Measurements from ENCODE around the gene FCER2.

The FCER2 gene

DNA sequence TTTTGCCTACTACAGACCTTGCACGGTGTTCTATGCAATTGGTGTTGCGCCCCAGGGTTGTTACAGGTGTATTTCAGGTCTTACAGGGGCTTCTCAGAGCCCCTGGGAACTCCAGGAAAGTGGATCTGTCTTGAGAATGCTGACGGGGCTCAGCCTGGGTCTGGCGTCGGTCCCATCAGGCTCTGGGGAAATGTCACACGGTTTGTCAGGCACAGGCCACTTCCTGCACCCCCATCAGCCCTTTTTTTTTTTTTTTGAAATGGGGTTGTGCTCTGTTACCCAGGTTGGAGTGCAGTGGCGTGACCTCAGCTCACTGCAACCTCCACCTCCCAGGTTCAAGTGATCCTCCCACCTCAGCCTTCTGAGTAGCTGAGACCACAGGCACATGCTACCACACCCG lies 16.7 kb upstream of the FCER2 start:
- H3K4me3 Mint-ChIP-seq: peak overlapping the region in 1 of 2 donors; percentile 29
- DNase-seq (no peak), ATAC-seq (peak; percentile 35)
- H3K9me3 Mint-ChIP-seq: peaks cover 0 to 7% of the 10 kb centered on the region in 2 donors
- H3K27me3 Mint-ChIP-seq: no peaks in the 10 kb centered on the region
- peaks cover 35% of the 10 kb centered on the region for H3K4me1 Mint-ChIP-seq
- H3K27ac Mint-ChIP-seq: no peak overlapping the region

DNA sequence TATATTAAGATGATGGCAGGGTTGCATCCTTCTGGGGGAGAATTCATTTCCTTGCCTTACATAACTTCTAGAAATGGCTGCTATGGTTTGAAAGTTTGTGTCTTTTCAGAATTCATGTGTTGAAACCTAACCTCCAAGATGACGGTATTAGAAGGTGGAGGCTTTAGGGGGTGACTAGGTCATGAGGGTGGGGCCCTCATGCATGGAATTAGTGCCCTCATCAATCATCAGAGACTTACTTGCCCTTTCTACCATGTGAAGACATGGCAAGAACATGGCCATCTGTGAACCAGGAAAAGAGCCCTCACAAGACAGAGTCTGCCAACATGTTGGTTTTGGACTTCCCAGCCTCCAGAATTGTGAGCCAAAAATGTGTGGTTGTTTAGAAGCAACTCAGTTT lies 14.8 kb upstream of the FCER2 start:
- Mint-ChIP-seq H3K4me1 (peaks cover 40% of the 10 kb centered on the region), H3K4me3 (no peak overlapping the region), H3K27me3 (no peaks in the 10 kb centered on the region), H3K9me3 (peaks cover 0 to 7% of the 10 kb centered on the region in 2 donors), H3K27ac (no peak overlapping the region)
- no peak for DNase-seq
- no peak for ATAC-seq

DNA sequence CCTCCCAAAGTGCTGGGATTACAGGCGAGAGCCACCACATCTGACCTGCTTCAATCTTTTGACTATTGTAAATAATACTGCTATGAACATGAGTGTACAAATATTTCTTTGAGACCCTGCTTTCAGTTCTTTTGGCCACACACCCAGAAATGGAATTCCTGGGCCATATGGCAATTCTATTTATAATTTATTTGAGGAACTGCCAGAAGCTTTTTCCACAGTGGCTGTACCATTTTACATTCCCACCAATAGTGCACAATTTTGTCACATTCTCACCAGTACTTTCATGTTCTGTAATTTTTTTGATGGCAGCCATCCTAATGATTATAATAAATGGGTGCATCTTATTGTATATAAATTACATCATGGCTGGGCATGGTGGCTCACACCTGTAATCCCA lies 13.7 kb upstream of the FCER2 start:
- no peak overlapping the region for H3K27ac Mint-ChIP-seq
- ATAC-seq: no peak

GRCh38 chr19:7710616-7711015 lies 8.7 kb upstream of the FCER2 start:
- Mint-ChIP-seq H3K4me3 (no peak overlapping the region), H3K4me1 (peaks cover 61% of the 10 kb centered on the region), H3K27me3 (no peaks in the 10 kb centered on the region), H3K27ac (no peak overlapping the region), H3K9me3 (no peaks in the 10 kb centered on the region)
- no peak for ATAC-seq
- no peak for DNase-seq

More for the DNA sequence above, 13.7 kb upstream of the FCER2 start:
- Mint-ChIP-seq H3K4me3 (no peak overlapping the region), H3K9me3 (peaks cover 0 to 7% of the 10 kb centered on the region in 2 donors), H3K4me1 (peaks cover 43% of the 10 kb centered on the region), H3K27me3 (no peaks in the 10 kb centered on the region)
- no peak for DNase-seq

DNA sequence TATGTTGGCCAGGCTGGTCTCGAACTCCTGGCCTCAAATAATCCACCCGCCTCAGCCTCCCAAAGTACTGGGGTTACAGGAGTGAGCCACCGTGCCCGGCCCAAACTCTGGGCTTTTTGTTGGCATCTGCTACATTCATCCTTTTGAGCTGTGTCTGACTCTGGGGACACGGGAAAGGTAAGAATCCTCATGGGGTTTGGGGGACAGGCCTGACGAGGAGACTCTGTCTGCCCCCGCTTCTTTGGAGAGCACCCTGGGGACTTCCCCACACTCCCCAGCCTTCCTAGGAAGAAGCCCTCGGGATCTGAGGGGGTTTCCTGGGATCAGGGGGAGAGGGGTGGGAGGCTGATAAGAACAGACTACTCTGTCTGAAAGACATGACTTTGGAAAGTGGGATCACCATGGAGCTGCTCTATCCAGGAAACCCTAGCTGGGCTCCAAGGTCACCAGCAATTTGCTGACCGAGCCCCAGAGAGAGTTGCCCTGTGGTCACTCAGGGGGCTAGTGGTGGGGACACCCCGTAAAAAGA lies 8.1 kb upstream of the FCER2 start:
- no peaks in the 10 kb centered on the region for H3K9me3 Mint-ChIP-seq
- H3K4me3 Mint-ChIP-seq: no peak overlapping the region
- ATAC-seq (no peak), DNase-seq (no peak)
- no peak overlapping the region for H3K27ac Mint-ChIP-seq
- peaks cover 62% of the 10 kb centered on the region for H3K4me1 Mint-ChIP-seq
- no peaks in the 10 kb centered on the region for H3K27me3 Mint-ChIP-seq

DNA sequence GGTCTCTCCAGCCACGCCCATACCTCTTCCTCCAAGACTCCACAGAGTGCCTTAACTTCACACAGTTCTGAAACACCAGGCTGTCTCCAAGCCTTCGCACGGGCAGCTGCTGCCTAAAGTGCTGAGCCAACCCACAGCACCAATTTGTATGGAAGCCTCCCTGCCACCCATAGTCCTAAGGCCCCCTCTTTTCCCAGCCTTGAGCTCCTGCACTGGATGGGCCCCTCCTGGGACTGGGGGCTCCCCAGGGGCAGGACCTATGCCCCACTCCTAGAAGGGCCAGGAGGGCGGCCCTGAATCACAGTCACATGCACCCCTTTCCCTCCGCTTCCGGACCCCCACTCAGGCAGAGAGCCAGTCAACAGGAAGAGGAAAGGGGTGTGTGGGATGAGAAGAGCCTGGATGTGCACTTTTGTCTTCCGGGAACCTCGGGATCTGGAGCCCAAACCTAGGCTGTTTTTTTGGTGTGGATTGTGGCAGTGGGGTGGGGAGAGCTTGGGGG lies 5.1 kb upstream of the FCER2 start:
- Mint-ChIP-seq H3K27me3 (peaks cover 10% of the 10 kb centered on the region), H3K27ac (peak overlapping the region in 1 of 2 donors; percentile 84), H3K9me3 (no peaks in the 10 kb centered on the region), H3K4me3 (peak overlapping the region; percentile 1 to 57), H3K4me1 (peaks cover 74% of the 10 kb centered on the region)
- ATAC-seq: no peak
- DNase-seq: no peak

DNA sequence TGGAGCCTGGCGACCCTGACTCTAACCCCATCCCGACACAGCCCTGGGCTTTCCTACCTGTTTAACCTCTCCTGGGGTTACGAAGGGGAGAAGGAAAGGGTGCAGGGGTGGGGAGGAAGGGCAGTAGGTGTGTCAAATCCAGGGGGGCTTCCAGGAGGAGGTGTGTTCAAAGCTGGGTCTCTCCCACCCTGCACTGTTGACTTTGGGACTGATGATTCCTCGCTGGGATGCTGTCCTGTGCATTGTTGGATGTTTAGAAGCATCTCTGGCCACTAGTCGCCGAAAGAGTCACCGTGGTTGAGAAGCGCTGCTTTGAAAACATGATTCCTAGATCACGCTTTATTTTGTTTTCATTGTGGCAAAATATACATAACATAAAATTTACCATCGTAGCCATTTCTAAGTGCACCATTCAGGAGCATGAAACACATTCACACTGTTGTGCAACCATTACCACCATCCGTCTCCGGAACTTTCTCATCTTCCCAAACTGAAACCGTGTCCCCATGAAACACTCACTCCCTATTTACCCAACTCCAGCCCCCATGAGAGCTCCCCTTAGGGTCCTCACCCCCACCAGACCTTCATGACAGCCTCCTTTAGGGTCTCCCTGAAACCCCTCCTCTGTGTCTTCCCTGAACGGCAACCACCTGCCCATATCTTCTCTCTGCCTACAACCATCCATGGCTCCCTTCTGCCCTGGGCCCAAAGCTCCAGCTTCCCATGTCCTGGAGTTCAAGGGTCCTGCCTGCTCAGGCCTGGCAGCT lies 4.4 kb upstream of the FCER2 start:
- Mint-ChIP-seq H3K4me3 (peak overlapping the region; percentile 59 to 72), H3K27ac (peak overlapping the region; percentile 10 to 56), H3K9me3 (no peaks in the 10 kb centered on the region), H3K4me1 (peaks cover 78% of the 10 kb centered on the region), H3K27me3 (peaks cover 10% of the 10 kb centered on the region)
- DNase-seq (no peak), ATAC-seq (no peak)

GRCh38 chr19:7705387-7706187 lies 3.7 kb upstream of the FCER2 start:
- H3K4me3 Mint-ChIP-seq: peak overlapping the region; percentile 59 to 72
- peak overlapping the region; percentile 35 to 56 for H3K27ac Mint-ChIP-seq
- DNase-seq (peak; percentile 77 to 85), ATAC-seq (peak; percentile 97)
- no peaks in the 10 kb centered on the region for H3K9me3 Mint-ChIP-seq
- peaks cover 75% of the 10 kb centered on the region for H3K4me1 Mint-ChIP-seq
- peaks cover 10% of the 10 kb centered on the region for H3K27me3 Mint-ChIP-seq

DNA sequence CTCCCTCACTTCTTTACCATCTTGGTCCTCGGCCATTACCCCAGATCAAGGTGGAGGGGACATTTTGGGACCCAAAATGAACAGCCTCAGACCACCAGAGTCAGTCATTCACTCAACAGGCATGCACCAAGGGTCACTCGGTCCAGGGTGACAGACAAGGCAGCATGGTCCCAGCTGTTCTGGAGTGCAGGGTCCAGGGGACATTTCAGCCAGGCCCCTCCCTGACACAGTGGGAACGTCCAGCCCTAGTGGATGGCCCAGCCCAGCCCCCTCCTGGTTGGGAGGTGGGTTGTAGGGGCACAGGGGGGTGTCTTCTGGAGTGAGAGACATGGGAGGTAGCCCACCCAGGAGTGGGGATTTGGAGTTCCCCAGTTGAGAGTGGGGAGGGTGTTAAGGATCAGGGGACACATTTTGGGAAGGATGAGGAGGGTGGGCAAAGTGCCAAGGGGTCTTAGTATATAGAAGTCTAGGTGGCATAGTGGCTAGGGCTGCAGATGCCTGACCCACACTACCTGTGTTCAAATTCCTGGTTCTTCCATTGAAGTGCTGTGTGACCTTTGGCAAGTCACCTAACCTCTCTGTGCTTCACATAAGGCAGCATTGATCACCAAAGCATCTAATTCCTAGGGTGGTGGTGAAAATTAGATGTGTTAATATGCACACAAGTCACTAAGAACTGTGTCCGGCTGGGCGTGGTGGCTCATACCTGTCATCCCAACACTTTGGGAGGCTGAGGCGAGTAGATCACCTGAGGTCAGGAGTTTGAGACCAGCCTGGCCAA lies 2.5 kb upstream of the FCER2 start:
- DNase-seq: no peak
- peaks cover 78% of the 10 kb centered on the region for H3K4me1 Mint-ChIP-seq
- no peak for ATAC-seq
- H3K27ac Mint-ChIP-seq: no peak overlapping the region
- no peak overlapping the region for H3K4me3 Mint-ChIP-seq
- H3K9me3 Mint-ChIP-seq: no peaks in the 10 kb centered on the region
- peaks cover 10% of the 10 kb centered on the region for H3K27me3 Mint-ChIP-seq

- no peak overlapping the region for H3K4me3 Mint-ChIP-seq
Measured at GRCh38 chr19:7703332-7703731, 1.4 kb upstream of the FCER2 start.

DNA sequence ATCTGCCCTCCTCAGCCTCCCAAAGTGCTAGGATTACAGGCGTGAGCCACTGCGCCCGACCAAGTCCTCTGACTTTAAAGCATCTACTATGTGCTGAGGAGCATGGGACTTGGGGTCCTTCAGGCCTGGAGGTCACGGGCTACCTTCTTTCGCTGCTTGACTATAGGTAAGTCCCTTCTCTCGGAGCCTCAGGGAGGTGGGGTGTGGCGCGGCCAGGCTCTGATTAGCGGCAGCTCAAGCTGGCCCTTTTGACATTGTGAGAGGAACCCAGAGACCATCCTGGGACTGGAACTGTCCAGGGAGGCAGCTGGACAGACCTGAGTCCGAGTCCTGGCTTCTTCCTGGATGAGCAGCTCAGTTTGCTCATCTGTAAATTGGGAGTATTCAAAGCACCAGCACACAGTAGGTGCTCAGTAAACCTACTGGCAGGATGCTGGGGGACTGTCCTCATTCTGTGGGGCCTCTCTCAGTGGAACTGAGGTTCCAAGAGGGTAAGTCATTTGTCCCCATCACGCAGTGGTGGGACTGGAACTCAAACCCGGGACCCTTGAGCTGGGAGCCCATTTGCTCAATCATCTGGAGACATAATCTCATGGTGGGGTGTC lies 780 bp downstream of the FCER2 start:
- no peaks in the 10 kb centered on the region for H3K9me3 Mint-ChIP-seq
- DNase-seq (no peak), ATAC-seq (no peak)
- peaks cover 27% of the 10 kb centered on the region for H3K27me3 Mint-ChIP-seq
- H3K27ac Mint-ChIP-seq: no peak overlapping the region
- H3K4me1 Mint-ChIP-seq: peaks cover 80% of the 10 kb centered on the region
- no peak overlapping the region for H3K4me3 Mint-ChIP-seq

More at GRCh38 chr19:7703332-7703731, 1.4 kb upstream of the FCER2 start:
- no peaks in the 10 kb centered on the region for H3K9me3 Mint-ChIP-seq
- peaks cover 17% of the 10 kb centered on the region for H3K27me3 Mint-ChIP-seq
- H3K27ac Mint-ChIP-seq: peak overlapping the region in 1 of 2 donors; percentile 24
- peaks cover 85% of the 10 kb centered on the region for H3K4me1 Mint-ChIP-seq
- DNase-seq: no peak
- ATAC-seq: no peak

GRCh38 chr19:7699417-7700401 lies 2.2 kb downstream of the FCER2 start:
- peaks cover 65% of the 10 kb centered on the region for H3K4me1 Mint-ChIP-seq
- no peaks in the 10 kb centered on the region for H3K9me3 Mint-ChIP-seq
- DNase-seq (peak in 1 of 2 donors; percentile 78), ATAC-seq (peak; percentile 83)
- H3K4me3 Mint-ChIP-seq: peak overlapping the region; percentile 64 to 73
- H3K27me3 Mint-ChIP-seq: peaks cover 27% of the 10 kb centered on the region
- peak overlapping the region; percentile 21 to 79 for H3K27ac Mint-ChIP-seq

DNA sequence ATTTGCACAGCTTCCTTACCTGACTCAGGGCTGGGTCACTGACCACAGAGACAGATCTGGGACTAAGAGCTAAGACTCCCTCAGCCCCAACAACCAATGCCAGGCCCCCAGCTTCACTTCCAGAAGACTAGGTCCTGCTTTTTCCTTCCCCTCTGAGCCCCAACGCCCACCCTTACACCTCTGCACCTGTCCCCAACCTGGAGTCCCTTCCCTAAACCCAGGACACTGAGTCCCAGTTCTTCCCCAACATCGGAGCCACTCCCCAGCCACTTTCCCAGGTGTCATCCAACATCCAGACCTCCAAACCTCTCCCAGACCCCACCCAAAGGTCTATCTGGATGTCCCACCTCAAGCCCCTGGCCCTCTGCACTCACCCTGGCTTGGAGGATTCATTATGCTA lies 2.9 kb downstream of the FCER2 start:
- H3K27ac Mint-ChIP-seq: peak overlapping the region; percentile 21 to 79

GRCh38 chr19:7698583-7698982 lies 3.3 kb downstream of the FCER2 start:
- peaks cover 21% of the 10 kb centered on the region for H3K27me3 Mint-ChIP-seq
- H3K4me3 Mint-ChIP-seq: peak overlapping the region; percentile 64 to 73
- H3K27ac Mint-ChIP-seq: peak overlapping the region in 1 of 2 donors; percentile 79

More for the DNA sequence above, 2.9 kb downstream of the FCER2 start:
- ATAC-seq (peak; percentile 5), DNase-seq (no peak)
- Mint-ChIP-seq H3K4me1 (peaks cover 58% of the 10 kb centered on the region), H3K9me3 (no peaks in the 10 kb centered on the region), H3K4me3 (peak overlapping the region; percentile 64 to 73), H3K27me3 (peaks cover 25% of the 10 kb centered on the region)

More at GRCh38 chr19:7698583-7698982, 3.3 kb downstream of the FCER2 start:
- peaks cover 54% of the 10 kb centered on the region for H3K4me1 Mint-ChIP-seq
- H3K9me3 Mint-ChIP-seq: no peaks in the 10 kb centered on the region
- no peak for DNase-seq
- no peak for ATAC-seq
